Posterior vena cava (tissue), 2 donors: ENCODE measurements around the gene LETM1. TPM values are rescaled to one million over a fixed set of nuclear protein-coding genes. Genes with fewer than 3 reads are reported as not detected.

ENCODE experiments used
- DNase-seq: peaks from one replicate; pipeline ENCODE4 v3.0.0-alpha.2; 2020; ENCODE audit warnings: low spot score
- intact Hi-C, 2 donors: fragments of 100-400 bp; cut with DNase I; formaldehyde crosslinking; loops; one replicate each; pipeline versions ENCODE4 v1.14.1 to v1.14.2; 2022 to 2023
- total RNA-seq, 2 donors: library from RNA; stranded (reverse); fragmentation: NEBNext Ultra II Directional; extraction: Animal tissue kit (Norgen Biotek cat#: 25700); gene quantifications; one replicate each; pipeline ENCODE4 v1.2.1, GENCODE V29; 2021
- donor health status: DM: yes; HTN: yes; CAD: no.
- donor health status: DM: yes; HTN: yes; CAD: no.

Gene LETM1
- total RNA-seq, 2 donors from 2014 or later = 22.0 to 25.7 TPM

GRCh38 chr4:1814453-1814852, 41.5 kb downstream of the LETM1 start:
- intact Hi-C loops = no loop called here
- no peak for DNase-seq

- intact Hi-C loops = no loop called here
- DNase-seq = no peak
Observed at GRCh38 chr4:1813915-1814314, 42.0 kb downstream of the LETM1 start.

- no peak for DNase-seq
- intact Hi-C loops = no loop called here
Observed at GRCh38 chr4:1813231-1813630, 42.7 kb downstream of the LETM1 start.

GRCh38 chr4:1812720-1813119, 43.2 kb downstream of the LETM1 start:
- no peak for DNase-seq
- intact Hi-C loops = no loop called here

GRCh38 chr4:1810765-1811164, 45.2 kb downstream of the LETM1 start:
- intact Hi-C loops = no loop called here
- DNase-seq = no peak

GRCh38 chr4:1809754-1810502, 46.0 kb downstream of the LETM1 start:
- no peak for DNase-seq
- intact Hi-C loops = loop anchor here in 1 of 2 donors (5.0 kb wide), 1 partner anchor 63 kb away; no protein-coding TSS in a partner anchor

- no peak for DNase-seq
- intact Hi-C loops = loop anchor here in 1 of 2 donors (5.0 kb wide), 1 partner anchor 62 kb away; no protein-coding TSS in a partner anchor
Observed at GRCh38 chr4:1808851-1809753, 46.9 kb downstream of the LETM1 start.

GRCh38 chr4:1808396-1808795, 47.6 kb downstream of the LETM1 start:
- intact Hi-C loops = loop anchor here in 1 of 2 donors (5.0 kb wide), 1 partner anchor 61 kb away; no protein-coding TSS in a partner anchor
- no peak for DNase-seq

- no peak for DNase-seq
- intact Hi-C loops = loop anchor here in 1 of 2 donors (5.0 kb wide), 1 partner anchor 60 kb away; no protein-coding TSS in a partner anchor
Observed at GRCh38 chr4:1807332-1807777, 48.6 kb downstream of the LETM1 start.

- no peak for DNase-seq
- intact Hi-C loops = loop anchor here in 1 of 2 donors (5.0 kb wide), 1 partner anchor 59 kb away; no protein-coding TSS in a partner anchor
Observed at GRCh38 chr4:1806596-1807331, 49.2 kb downstream of the LETM1 start.

GRCh38 chr4:1806223-1806564, 49.8 kb downstream of the LETM1 start:
- DNase-seq = no peak
- intact Hi-C loops = loop anchor here in 1 of 2 donors (5.0 kb wide), 1 partner anchor 59 kb away; no protein-coding TSS in a partner anchor

- intact Hi-C loops = loop anchor here in 1 of 2 donors (5.0 kb wide), 1 partner anchor 58 kb away; no protein-coding TSS in a partner anchor
- DNase-seq = no peak
Observed at GRCh38 chr4:1805493-1806222, 50.3 kb downstream of the LETM1 start.

- intact Hi-C loops = loop anchor here in 1 of 2 donors (5.0 kb wide), 1 partner anchor 58 kb away; no protein-coding TSS in a partner anchor
- DNase-seq = no peak
Observed at GRCh38 chr4:1804638-1805492, 51.1 kb downstream of the LETM1 start.

GRCh38 chr4:1803523-1804423, 52.2 kb downstream of the LETM1 start:
- intact Hi-C loops = no loop called here
- no peak for DNase-seq

GRCh38 chr4:1802720-1803522, 53.0 kb downstream of the LETM1 start:
- intact Hi-C loops = no loop called here
- no peak for DNase-seq
